Activated CD8-positive, alpha-beta T cell treated with anti-CD3 and anti-CD28 coated beads, Interleukin-2, amount 10 ng/mL, durations not matched to agents 7 days and 5 days (primary cell): Measurements from ENCODE around the gene STAMBPL1. TPM values are rescaled to one million over a fixed set of nuclear protein-coding genes. Genes with fewer than 3 reads are reported as not detected.

Experiments used
- ATAC-seq: fragments of 150-1000 bp; cut with Tn5 transposase; one replicate; pipeline ENCODE4 v1.10.0; 2021; ENCODE audit warnings: moderate library complexity
- CTCF ChIA-PET: fragments of 350-600 bp; sonication (Branson Sonifier 250); formaldehyde crosslinking; loops from one replicate; lab custom pipeline; 2021; ENCODE audit warnings: antibody characterized with exemption; lab: Charles Lee
- POLR2A ChIA-PET: fragments of 350-600 bp; sonication (Branson Sonifier 250); formaldehyde crosslinking; loops from one replicate; lab custom pipeline; 2021; ENCODE audit warnings: antibody characterized with exemption; lab: Charles Lee
- DNase-seq: peaks from one replicate; pipeline ENCODE4 v3.0.0-alpha.2; 2020
- H3K27ac Mint-ChIP-seq: one replicate; pipeline ENCODE4 v1.8.0; 2021; ENCODE audit warnings: mild to moderate bottlenecking, mixed read lengths
- H3K27me3 Mint-ChIP-seq: one replicate; pipeline ENCODE4 v1.8.0; 2021; ENCODE audit warnings: low read depth, mixed read lengths
- H3K36me3 Mint-ChIP-seq: one replicate; pipeline ENCODE4 v1.8.0; 2021; ENCODE audit warnings: low read depth, mixed read lengths
- H3K4me1 Mint-ChIP-seq: one replicate; pipeline ENCODE4 v1.8.0; 2021; ENCODE audit warnings: low read depth, mixed read lengths
- H3K4me3 Mint-ChIP-seq: one replicate; pipeline ENCODE4 v1.8.0; 2021; ENCODE audit warnings: mild to moderate bottlenecking, mixed read lengths
- H3K9me3 Mint-ChIP-seq: one replicate; pipeline ENCODE4 v1.8.0; 2022; ENCODE audit warnings: mixed read lengths; ENCODE audit not compliant: insufficient read depth
- total RNA-seq, 2 experiments: library from RNA; stranded (reverse); gene quantifications; one replicate each; pipeline ENCODE4 v1.2.3, GENCODE V29; 2021

STAMBPL1 gene
- total RNA-seq, 2 experiments from 2014 or later: 67.6 TPM

- no peaks in the 10 kb centered on the region for H3K27me3 Mint-ChIP-seq
- H3K4me1 Mint-ChIP-seq: peaks cover 29% of the 10 kb centered on the region
- H3K36me3 Mint-ChIP-seq: peaks cover 42% of the 10 kb centered on the region
These were observed 55.0 kb downstream of the STAMBPL1 start for GRCh38 chr10:88934900-88935672.

DNA sequence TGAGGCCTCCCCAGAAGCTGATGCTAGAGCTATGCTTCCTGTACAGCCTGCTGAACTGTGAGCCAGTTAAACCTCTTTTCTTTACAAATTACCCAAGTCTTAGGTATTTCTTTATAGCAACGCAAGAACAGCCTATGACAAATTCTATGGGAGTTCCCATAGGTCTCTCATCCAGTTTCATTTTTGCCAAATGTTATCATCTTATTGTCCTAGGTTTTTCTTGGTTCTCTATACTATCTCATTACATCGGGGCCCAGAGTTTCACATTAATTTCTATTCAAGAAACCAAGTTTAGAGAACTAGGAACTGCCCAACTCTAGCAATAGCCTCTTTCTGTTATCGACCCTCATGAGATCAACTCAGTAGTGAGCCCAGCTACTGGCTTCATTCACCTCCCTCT lies 56.6 kb downstream of the STAMBPL1 start:
- Mint-ChIP-seq H3K4me3 (no peak overlapping the region), H3K27me3 (no peaks in the 10 kb centered on the region), H3K9me3 (no peaks in the 10 kb centered on the region), H3K4me1 (peaks cover 29% of the 10 kb centered on the region), H3K36me3 (peaks cover 41% of the 10 kb centered on the region), H3K27ac (peak overlapping the region; percentile 14)
- CTCF ChIA-PET: interaction anchor here (0.7 to 6.2 kb wide), 16 partner anchors 9 to 373 kb away, joined by 3 to 66 read pairs (median 4); partner anchors contain the start of gene FAS
- ATAC-seq (no peak), DNase-seq (no peak)
- POLR2A ChIA-PET: interaction anchor here (1.2 kb wide), 1 partner anchor 101 kb away, joined by 4 read pairs; no protein-coding TSS in a partner anchor

More at GRCh38 chr10:88934900-88935672, 55.0 kb downstream of the STAMBPL1 start:
- Mint-ChIP-seq H3K9me3 (no peaks in the 10 kb centered on the region), H3K4me3 (no peak overlapping the region), H3K27ac (peak overlapping the region; percentile 65)
- ChIA-PET CTCF (interaction anchor here (0.6 to 9.6 kb wide), 77 partner anchors 9 to 377 kb away, joined by 3 to 281 read pairs (median 5); partner anchors contain the start of genes ANKRD22, CH25H, FAS and STAMBPL1), POLR2A (interaction anchor here (0.6 to 1.2 kb wide), 5 partner anchors 29 to 280 kb away, joined by 3 to 4 read pairs (median 3); no protein-coding TSS in a partner anchor)
- ATAC-seq (peak; percentile 81), DNase-seq (peak; percentile 87)

DNA sequence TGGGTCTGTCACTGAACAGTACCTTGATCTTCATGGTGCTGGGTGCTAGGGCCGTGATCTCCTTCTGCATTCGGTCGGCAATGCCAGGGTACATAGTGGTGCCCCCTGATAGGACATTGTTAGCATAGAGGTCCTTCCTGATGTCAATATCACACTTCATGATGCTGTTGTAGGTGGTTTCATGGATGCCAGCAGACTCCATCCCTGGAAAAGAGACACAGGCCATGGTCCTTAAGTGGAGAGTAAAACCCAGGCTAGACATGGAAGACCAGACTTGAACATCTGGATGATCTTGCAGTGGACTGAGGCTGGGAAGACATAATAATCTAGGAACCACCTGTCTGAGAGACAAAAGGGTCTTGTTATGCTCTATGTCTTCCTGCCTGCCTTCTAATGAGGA lies 58.0 kb downstream of the STAMBPL1 start:
- ATAC-seq: no peak

DNA sequence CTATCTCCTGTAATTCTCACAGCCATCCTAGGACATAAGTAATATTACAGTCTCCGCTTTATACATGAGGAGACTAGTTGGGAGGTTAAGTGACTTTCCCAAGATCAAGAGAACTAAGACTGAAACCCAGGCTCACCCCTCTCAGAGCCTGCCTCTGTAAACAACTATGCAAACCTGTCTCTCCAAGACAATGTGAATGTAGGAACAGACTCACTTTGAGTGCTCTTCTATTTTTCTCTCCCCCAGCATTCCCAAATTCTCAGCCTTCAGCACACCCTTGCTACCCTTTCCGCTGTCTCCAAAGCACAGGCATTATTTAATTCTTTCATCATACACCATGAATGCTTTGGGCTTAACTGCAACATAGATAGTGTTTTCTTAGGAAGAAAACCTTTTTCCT lies 58.9 kb downstream of the STAMBPL1 start:
- Mint-ChIP-seq H3K27me3 (no peaks in the 10 kb centered on the region), H3K4me3 (no peak overlapping the region), H3K27ac (no peak overlapping the region), H3K36me3 (peaks cover 41% of the 10 kb centered on the region), H3K4me1 (peaks cover 24% of the 10 kb centered on the region), H3K9me3 (no peaks in the 10 kb centered on the region)
- ATAC-seq: no peak
- CTCF ChIA-PET: interaction anchor here (1.6 kb wide), 1 partner anchor 275 kb away, joined by 4 read pairs; no protein-coding TSS in a partner anchor
- POLR2A ChIA-PET: no interaction called here
- DNase-seq: no peak

More for the DNA sequence above, 58.0 kb downstream of the STAMBPL1 start:
- DNase-seq: no peak
- no peak overlapping the region for H3K4me3 Mint-ChIP-seq
- POLR2A ChIA-PET: no interaction called here
- CTCF ChIA-PET: interaction anchor here (1.1 to 6.2 kb wide), 7 partner anchors 10 to 280 kb away, joined by 3 to 66 read pairs (median 7); partner anchors contain the start of gene FAS
- H3K27me3 Mint-ChIP-seq: no peaks in the 10 kb centered on the region
- peaks cover 40% of the 10 kb centered on the region for H3K36me3 Mint-ChIP-seq
- peaks cover 24% of the 10 kb centered on the region for H3K4me1 Mint-ChIP-seq
- H3K9me3 Mint-ChIP-seq: no peaks in the 10 kb centered on the region
- peak overlapping the region; percentile 62 for H3K27ac Mint-ChIP-seq

DNA sequence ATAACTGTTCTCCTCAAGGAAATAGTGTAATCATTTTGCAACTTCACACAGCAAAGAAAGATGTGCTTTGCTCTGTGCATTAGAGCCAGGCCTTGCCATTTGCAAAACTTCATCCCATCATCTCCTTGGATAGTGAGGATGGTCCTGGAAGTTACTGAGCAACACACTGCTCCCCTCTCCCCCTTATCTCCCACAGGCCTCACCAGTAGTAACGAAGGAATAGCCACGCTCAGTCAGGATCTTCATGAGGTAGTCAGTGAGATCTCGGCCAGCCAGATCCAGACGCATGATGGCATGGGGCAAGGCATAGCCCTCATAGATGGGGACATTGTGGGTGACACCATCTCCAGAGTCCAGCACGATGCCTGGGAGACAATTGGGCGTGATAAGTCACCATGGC lies 61.0 kb downstream of the STAMBPL1 start:
- no peak for DNase-seq
- ChIA-PET CTCF (interaction anchor here (1.1 kb wide), 1 partner anchor 60 kb away, joined by 4 read pairs; no protein-coding TSS in a partner anchor), POLR2A (no interaction called here)
- Mint-ChIP-seq H3K4me3 (no peak overlapping the region), H3K27ac (no peak overlapping the region), H3K9me3 (no peaks in the 10 kb centered on the region), H3K4me1 (peaks cover 24% of the 10 kb centered on the region), H3K27me3 (no peaks in the 10 kb centered on the region), H3K36me3 (peaks cover 31% of the 10 kb centered on the region)
- ATAC-seq: no peak

DNA sequence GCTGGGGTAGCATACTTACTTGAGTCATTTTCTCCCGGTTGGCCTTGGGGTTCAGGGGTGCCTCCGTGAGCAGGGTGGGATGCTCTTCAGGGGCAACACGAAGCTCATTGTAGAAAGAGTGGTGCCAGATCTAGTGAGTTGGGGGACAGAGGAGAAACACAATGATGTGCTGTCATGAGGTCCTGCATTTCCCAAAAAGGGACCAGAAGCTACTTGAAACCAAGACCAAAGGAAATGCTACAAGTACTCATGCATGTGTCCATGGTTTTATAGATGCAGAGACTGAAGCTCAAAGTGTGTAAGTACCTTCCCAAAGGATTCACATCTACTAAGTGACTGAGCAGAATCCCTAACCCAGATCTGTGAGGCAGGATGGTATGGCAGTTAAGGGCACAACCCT lies 63.7 kb downstream of the STAMBPL1 start:
- ATAC-seq (no peak), DNase-seq (no peak)
- H3K36me3 Mint-ChIP-seq: peaks cover 21% of the 10 kb centered on the region
- no peak overlapping the region for H3K4me3 Mint-ChIP-seq
- H3K27me3 Mint-ChIP-seq: no peaks in the 10 kb centered on the region
- ChIA-PET POLR2A (interaction anchor here (0.8 to 1.5 kb wide), 2 partner anchors 46 to 47 kb away, joined by 3 read pairs; partner anchors contain the start of gene FAS), CTCF (interaction anchor here (0.9 to 4.9 kb wide), 13 partner anchors 10 to 274 kb away, joined by 3 to 41 read pairs (median 4); partner anchors contain the start of genes ACTA2 and FAS)
- no peak overlapping the region for H3K27ac Mint-ChIP-seq
- peaks cover 11% of the 10 kb centered on the region for H3K4me1 Mint-ChIP-seq
- H3K9me3 Mint-ChIP-seq: no peaks in the 10 kb centered on the region

- H3K27ac Mint-ChIP-seq: no peak overlapping the region
- peaks cover 14% of the 10 kb centered on the region for H3K36me3 Mint-ChIP-seq
- CTCF ChIA-PET: interaction anchor here (0.9 to 4.9 kb wide), 8 partner anchors 11 to 273 kb away, joined by 3 to 41 read pairs (median 3); partner anchors contain the start of genes CH25H and FAS
- no peak overlapping the region for H3K4me3 Mint-ChIP-seq
- DNase-seq (no peak), ATAC-seq (no peak)
- no peaks in the 10 kb centered on the region for H3K27me3 Mint-ChIP-seq
- H3K9me3 Mint-ChIP-seq: no peaks in the 10 kb centered on the region
- POLR2A ChIA-PET: interaction anchor here (2.0 kb wide), 1 partner anchor 47 kb away, joined by 6 read pairs; the partner anchor contains the start of gene FAS
- H3K4me1 Mint-ChIP-seq: peaks cover 11% of the 10 kb centered on the region
These were observed 64.8 kb downstream of the STAMBPL1 start for GRCh38 chr10:88944813-88945212.

DNA sequence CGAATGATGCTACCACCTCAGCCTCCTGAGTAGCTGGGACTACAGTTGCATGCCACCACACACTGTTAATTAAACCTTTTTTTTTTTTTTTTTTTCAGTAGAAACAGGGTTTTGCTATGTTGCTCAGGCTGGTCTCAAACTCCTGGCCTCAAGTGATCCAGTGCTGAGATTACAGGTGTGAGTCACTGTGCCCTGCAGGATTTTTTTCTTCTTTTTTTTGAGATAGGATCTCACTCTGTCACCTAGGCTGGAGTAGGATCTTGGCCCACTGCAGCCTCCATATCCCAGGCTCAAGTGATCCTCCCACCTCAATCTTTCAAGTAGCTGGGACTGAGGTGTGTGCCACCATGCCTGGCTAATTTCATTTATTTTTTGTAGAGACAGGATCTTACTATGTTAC lies 66.2 kb downstream of the STAMBPL1 start:
- ATAC-seq (no peak), DNase-seq (no peak)
- peaks cover 13% of the 10 kb centered on the region for H3K36me3 Mint-ChIP-seq
- no peak overlapping the region for H3K4me3 Mint-ChIP-seq
- H3K27me3 Mint-ChIP-seq: no peaks in the 10 kb centered on the region
- H3K9me3 Mint-ChIP-seq: no peaks in the 10 kb centered on the region
- ChIA-PET CTCF (interaction anchor here (0.8 to 4.9 kb wide), 6 partner anchors 10 to 271 kb away, joined by 3 to 41 read pairs (median 4); no protein-coding TSS in a partner anchor), POLR2A (interaction anchor here (2.0 kb wide), 1 partner anchor 45 kb away, joined by 6 read pairs; the partner anchor contains the start of gene FAS)
- no peak overlapping the region for H3K27ac Mint-ChIP-seq
- H3K4me1 Mint-ChIP-seq: peaks cover 11% of the 10 kb centered on the region

DNA sequence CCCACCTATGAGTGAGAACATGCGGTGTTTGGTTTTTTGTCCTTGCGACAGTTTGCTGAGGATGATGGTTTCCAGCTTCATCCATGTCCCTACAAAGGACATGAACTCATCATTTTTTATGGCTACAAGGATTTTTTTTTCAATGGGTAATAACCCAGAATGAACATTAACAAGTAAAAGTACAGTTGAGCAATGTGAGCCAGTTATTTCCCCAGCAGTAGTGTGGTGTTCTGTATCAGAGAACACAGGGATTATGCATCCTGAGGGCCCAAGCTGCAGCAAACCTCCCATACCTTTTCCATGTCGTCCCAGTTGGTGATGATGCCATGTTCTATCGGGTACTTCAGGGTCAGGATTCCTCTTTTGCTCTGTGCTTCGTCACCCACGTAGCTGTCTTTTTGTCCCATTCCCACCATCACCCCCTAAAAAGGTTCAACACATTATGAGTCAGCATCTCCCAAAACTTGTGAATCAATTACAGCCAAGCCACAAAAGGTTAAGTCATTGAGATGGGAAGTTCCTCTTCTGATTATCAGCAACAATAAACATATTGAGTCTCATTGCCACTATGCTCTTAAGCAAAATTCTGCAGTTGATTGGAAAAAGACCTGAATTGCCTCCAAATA lies 67.0 kb downstream of the STAMBPL1 start:
- H3K27ac Mint-ChIP-seq: no peak overlapping the region
- peaks cover 20% of the 10 kb centered on the region for H3K36me3 Mint-ChIP-seq
- H3K9me3 Mint-ChIP-seq: no peaks in the 10 kb centered on the region
- peaks cover 11% of the 10 kb centered on the region for H3K4me1 Mint-ChIP-seq
- ChIA-PET CTCF (interaction anchor here (0.6 to 1.2 kb wide), 2 partner anchors 82 to 1302 kb away, joined by 3 to 4 read pairs; no protein-coding TSS in a partner anchor), POLR2A (interaction anchor here (0.9 kb wide), 1 partner anchor 10 kb away, joined by 3 read pairs; no protein-coding TSS in a partner anchor)
- H3K27me3 Mint-ChIP-seq: no peaks in the 10 kb centered on the region
- DNase-seq (no peak), ATAC-seq (no peak)
- no peak overlapping the region for H3K4me3 Mint-ChIP-seq

DNA sequence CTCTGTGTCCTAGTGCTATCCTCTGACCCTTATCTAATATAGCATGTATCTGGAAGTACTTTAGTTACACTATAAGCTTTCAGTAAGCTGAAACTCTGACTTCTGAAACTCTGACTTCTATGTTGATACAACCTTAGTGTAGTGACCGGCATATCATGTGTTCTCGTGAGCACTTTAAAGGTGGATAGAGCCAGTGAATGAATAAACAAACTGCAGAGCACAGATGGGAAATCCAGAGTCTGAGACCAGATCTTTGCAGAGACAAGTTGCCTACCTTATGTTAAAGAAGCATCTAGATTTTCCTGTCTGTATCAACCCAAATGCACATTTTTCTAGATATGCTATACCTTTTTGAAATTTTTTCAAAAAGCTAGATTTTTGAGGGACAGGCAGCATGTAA lies 69.0 kb downstream of the STAMBPL1 start:
- ATAC-seq: no peak
- peaks cover 3% of the 10 kb centered on the region for H3K9me3 Mint-ChIP-seq
- peaks cover 22% of the 10 kb centered on the region for H3K36me3 Mint-ChIP-seq
- H3K27me3 Mint-ChIP-seq: no peaks in the 10 kb centered on the region
- ChIA-PET POLR2A (no interaction called here), CTCF (interaction anchor here (0.9 to 1.2 kb wide), 5 partner anchors 16 to 269 kb away, joined by 3 to 6 read pairs (median 3); no protein-coding TSS in a partner anchor)
- peaks cover 13% of the 10 kb centered on the region for H3K4me1 Mint-ChIP-seq
- H3K27ac Mint-ChIP-seq: no peak overlapping the region
- DNase-seq: no peak
- no peak overlapping the region for H3K4me3 Mint-ChIP-seq
